ENCODE results near the gene ITGA1. TPM values are rescaled to one million over a fixed set of nuclear protein-coding genes. Genes with fewer than 3 reads are reported as not detected.
A peak's percentile ranks its signal among the peaks of the same experiment; 100 is the strongest.

ITGA1 gene
- total RNA-seq, 1 donor from 2014 or later = 3.0 TPM

DNA sequence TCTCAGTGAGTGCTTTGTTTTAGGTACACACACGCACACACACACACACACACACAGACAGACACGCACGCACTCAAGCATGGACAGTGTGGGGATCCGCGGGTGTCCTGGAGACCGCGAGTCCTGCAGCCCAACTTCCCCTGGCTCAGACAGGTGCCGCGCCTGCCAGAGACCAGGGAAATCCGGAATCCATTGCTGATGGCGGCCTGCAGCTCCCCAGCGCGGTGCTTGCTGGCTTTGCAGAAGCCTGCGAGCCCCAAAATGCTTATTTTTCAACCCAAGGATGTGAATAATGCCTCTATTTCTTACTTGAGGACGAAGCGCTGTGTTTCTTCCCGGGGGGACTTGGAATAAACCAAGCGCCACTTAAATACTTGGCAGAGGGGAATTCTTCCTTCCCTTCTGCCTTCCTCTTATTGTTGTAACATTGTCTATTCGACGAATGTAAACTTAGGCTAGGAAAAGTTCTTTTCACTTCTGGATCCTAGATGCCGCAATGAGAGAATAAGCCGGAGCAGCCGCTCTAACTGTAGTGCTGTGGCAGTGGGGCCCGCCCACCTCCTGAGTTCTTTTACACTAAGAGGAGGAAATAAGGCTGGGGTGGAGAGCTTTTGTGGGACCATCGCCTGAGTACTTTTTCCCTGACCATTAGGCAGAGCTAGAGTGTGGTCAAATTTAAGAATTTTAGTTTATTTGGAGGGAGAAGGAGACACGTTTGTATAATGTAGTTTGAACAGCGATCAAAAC lies 202.2 kb downstream of the ITGA1 start:
- Mint-ChIP-seq H3K27me3 (ENCODE audit: low read depth) (peaks cover 82% of the 10 kb centered on the region), H3K27ac (ENCODE audit: unreplicated experiment) (no peak overlapping the region), H3K4me3 (peak overlapping the region; percentile 86), H3K9me3 (peaks cover 3% of the 10 kb centered on the region), H3K36me3 (ENCODE audit: low read depth) (peaks cover 4% of the 10 kb centered on the region), H3K4me1 (peaks cover 11% of the 10 kb centered on the region)
- TF ChIP-seq, protein P1, sequence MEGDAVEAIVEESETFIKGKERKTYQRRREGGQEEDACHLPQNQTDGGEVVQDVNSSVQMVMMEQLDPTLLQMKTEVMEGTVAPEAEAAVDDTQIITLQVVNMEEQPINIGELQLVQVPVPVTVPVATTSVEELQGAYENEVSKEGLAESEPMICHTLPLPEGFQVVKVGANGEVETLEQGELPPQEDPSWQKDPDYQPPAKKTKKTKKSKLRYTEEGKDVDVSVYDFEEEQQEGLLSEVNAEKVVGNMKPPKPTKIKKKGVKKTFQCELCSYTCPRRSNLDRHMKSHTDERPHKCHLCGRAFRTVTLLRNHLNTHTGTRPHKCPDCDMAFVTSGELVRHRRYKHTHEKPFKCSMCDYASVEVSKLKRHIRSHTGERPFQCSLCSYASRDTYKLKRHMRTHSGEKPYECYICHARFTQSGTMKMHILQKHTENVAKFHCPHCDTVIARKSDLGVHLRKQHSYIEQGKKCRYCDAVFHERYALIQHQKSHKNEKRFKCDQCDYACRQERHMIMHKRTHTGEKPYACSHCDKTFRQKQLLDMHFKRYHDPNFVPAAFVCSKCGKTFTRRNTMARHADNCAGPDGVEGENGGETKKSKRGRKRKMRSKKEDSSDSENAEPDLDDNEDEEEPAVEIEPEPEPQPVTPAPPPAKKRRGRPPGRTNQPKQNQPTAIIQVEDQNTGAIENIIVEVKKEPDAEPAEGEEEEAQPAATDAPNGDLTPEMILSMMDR (conservative IDR thresholded peaks at IDR 0.05) = peak; percentile 30
- peak; percentile 2 for DNase-seq (ENCODE audit: low read depth, low spot score)

DNA sequence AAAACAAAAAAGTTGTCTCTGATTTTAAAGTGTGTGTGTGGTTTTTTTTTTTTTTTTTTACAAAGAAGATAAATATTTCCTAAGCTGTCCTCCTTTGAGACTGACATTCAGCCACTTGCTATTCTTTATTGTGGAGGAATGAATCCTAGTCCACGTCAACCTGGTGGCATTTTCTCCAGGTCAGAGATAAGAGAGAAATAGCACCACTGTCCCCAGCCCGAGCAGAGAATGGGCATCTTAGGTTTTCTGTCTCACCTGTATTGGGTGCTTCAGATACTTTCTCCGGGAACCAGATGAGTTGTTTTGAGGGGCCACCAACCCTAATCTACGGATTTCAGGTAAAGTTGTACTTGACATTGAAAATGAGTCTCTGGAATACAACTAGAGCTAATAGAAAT lies 202.8 kb downstream of the ITGA1 start:
- Mint-ChIP-seq H3K4me3 (peak overlapping the region; percentile 86), H3K27ac (ENCODE audit: unreplicated experiment) (no peak overlapping the region), H3K4me1 (peaks cover 11% of the 10 kb centered on the region), H3K36me3 (ENCODE audit: low read depth) (peaks cover 4% of the 10 kb centered on the region), H3K27me3 (ENCODE audit: low read depth) (peaks cover 79% of the 10 kb centered on the region), H3K9me3 (peaks cover 3% of the 10 kb centered on the region)
- DNase-seq (ENCODE audit: low read depth, low spot score) = no peak
- TF ChIP-seq, protein P1 (conservative IDR thresholded peaks at IDR 0.05) = no peak

DNA sequence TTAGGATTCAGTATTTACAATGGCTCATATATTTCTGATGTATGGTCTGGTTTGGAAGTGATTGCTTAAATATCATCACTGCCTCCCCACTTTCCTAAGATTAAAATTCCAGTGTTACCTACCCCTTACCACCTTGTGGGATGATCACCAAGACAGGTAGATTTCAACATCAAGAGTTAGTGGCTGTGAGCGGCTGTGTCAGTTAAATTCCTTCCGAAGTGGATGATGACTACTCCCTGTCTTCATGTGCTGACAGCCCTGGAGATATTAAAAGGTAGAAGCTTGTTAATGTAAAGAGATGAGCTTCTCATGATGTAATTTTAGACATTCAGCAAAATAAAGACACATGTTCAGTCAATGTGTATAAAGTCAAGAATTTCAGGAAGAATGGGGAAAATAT lies 205.7 kb downstream of the ITGA1 start:
- Mint-ChIP-seq H3K27ac (ENCODE audit: unreplicated experiment) (no peak overlapping the region), H3K4me3 (no peak overlapping the region), H3K36me3 (ENCODE audit: low read depth) (no peaks in the 10 kb centered on the region), H3K4me1 (peaks cover 12% of the 10 kb centered on the region), H3K27me3 (ENCODE audit: low read depth) (peaks cover 59% of the 10 kb centered on the region), H3K9me3 (no peaks in the 10 kb centered on the region)
- TF ChIP-seq, protein P1 (conservative IDR thresholded peaks at IDR 0.05) = no peak
- no peak for DNase-seq (ENCODE audit: low read depth, low spot score)

DNA sequence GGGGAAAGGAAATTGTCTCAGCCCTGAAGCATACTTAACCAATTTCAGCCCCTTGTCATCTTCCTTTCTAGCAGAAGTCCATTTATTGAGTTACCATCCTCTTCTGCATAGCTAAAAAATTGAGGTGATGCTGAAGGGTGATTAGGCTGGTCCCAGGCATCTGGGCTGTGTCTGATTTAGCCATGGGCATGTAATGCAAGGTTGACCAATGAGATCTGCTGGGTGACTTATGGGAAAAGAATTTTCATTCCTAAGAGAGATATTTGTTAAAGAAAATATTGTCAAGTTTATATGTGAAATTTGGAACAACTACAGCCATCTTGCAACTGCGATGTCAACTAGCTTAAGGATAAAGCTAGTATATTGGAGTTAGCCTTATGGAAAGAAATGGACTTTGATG lies 206.6 kb downstream of the ITGA1 start:
- Mint-ChIP-seq H3K4me1 (peaks cover 15% of the 10 kb centered on the region), H3K36me3 (ENCODE audit: low read depth) (no peaks in the 10 kb centered on the region), H3K27ac (ENCODE audit: unreplicated experiment) (no peak overlapping the region), H3K27me3 (ENCODE audit: low read depth) (peaks cover 54% of the 10 kb centered on the region), H3K4me3 (no peak overlapping the region), H3K9me3 (no peaks in the 10 kb centered on the region)
- TF ChIP-seq, protein P1 (conservative IDR thresholded peaks at IDR 0.05) = no peak
- no peak for DNase-seq (ENCODE audit: low read depth, low spot score)

DNA sequence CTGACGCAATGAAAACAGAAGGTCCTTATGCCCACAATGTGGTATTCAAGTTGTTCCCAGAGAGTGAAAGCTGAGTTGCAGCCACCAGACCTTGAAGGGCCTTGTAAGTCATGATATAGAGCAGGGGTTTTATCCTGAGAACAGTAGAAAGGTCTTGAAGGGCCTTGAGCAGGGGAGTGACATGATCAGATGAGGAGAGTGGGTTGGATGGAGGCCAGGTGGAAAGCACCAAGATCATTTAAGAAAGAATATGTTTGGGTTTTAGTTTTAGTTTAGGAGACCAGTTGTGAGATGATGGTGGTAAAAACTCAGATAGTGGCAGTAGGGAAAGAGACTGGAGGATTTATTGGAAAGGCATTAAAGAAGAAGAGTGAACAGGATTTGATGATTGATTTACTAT lies 207.4 kb downstream of the ITGA1 start:
- Mint-ChIP-seq H3K27me3 (ENCODE audit: low read depth) (peaks cover 45% of the 10 kb centered on the region), H3K9me3 (no peaks in the 10 kb centered on the region), H3K4me1 (peaks cover 12% of the 10 kb centered on the region), H3K36me3 (ENCODE audit: low read depth) (no peaks in the 10 kb centered on the region), H3K27ac (ENCODE audit: unreplicated experiment) (no peak overlapping the region), H3K4me3 (no peak overlapping the region)
- no peak for DNase-seq (ENCODE audit: low read depth, low spot score)
- TF ChIP-seq, protein P1 (conservative IDR thresholded peaks at IDR 0.05) = no peak

Data from neural crest cell (in vitro differentiated cells).